Dendritic cell treated with granulocyte-macrophage colony-stimulating factor and Interleukin-4, amounts not matched to agents 40 ng/mL and 50 ng/mL, for 4 days (primary cell): ENCODE data around the gene PRR30.
"Not testable (repeated sequence)": the region's sequence is repeated elsewhere in the genome, so short reads cannot be mapped to it uniquely, and the experiment has no call there.

ENCODE experiments used
- H3K27ac Mint-ChIP-seq: one replicate; pipeline ENCODE4 v1.8.0; 2022; ENCODE audit warnings: mild to moderate bottlenecking, mixed read lengths
- H3K27me3 Mint-ChIP-seq: one replicate; pipeline ENCODE4 v1.8.0; 2022; ENCODE audit warnings: mild to moderate bottlenecking, mixed read lengths
- H3K36me3 Mint-ChIP-seq: one replicate; pipeline ENCODE4 v1.8.0; 2022; ENCODE audit warnings: low read depth, mixed read lengths
- H3K4me1 Mint-ChIP-seq: one replicate; pipeline ENCODE4 v1.8.0; 2022; ENCODE audit warnings: low read depth, mixed read lengths
- H3K4me3 Mint-ChIP-seq: one replicate; pipeline ENCODE4 v1.8.0; 2022; ENCODE audit warnings: mild to moderate bottlenecking, moderate library complexity, mixed read lengths
- H3K9me3 Mint-ChIP-seq: one replicate; pipeline ENCODE4 v1.8.0; 2022; ENCODE audit warnings: mixed read lengths
- intact Hi-C: fragments of 100-400 bp; cut with micrococcal nuclease; formaldehyde crosslinking; loops from one replicate; pipeline ENCODE4 v1.15.0; 2022

Gene PRR30

GRCh38 chr2:27128668-27129571 is 10.3 kb downstream of the PRR30 start:
- Mint-ChIP-seq H3K4me1 (peaks cover 14% of the 10 kb centered on the region), H3K27ac (peak overlapping the region; percentile 9), H3K4me3 (no peak overlapping the region), H3K36me3 (peaks cover 48% of the 10 kb centered on the region), H3K27me3 (no peaks in the 10 kb centered on the region), H3K9me3 (no peaks in the 10 kb centered on the region)
- intact Hi-C loops: no loop called here

GRCh38 chr2:27127883-27128667 is 11.1 kb downstream of the PRR30 start:
- Mint-ChIP-seq H3K4me3 (no peak overlapping the region), H3K9me3 (no peaks in the 10 kb centered on the region), H3K27ac (no peak overlapping the region), H3K36me3 (peaks cover 42% of the 10 kb centered on the region), H3K4me1 (peaks cover 12% of the 10 kb centered on the region), H3K27me3 (no peaks in the 10 kb centered on the region)
- intact Hi-C loops: no loop called here

- Mint-ChIP-seq H3K9me3 (no peaks in the 10 kb centered on the region), H3K4me3 (no peak overlapping the region), H3K4me1 (peaks cover 22% of the 10 kb centered on the region), H3K36me3 (peaks cover 24% of the 10 kb centered on the region), H3K27ac (no peak overlapping the region), H3K27me3 (no peaks in the 10 kb centered on the region)
- intact Hi-C loops: no loop called here
Measured at GRCh38 chr2:27126252-27126710, 12.9 kb downstream of the PRR30 start.

- H3K4me3 Mint-ChIP-seq: no peak overlapping the region
- H3K36me3 Mint-ChIP-seq: peaks cover 12% of the 10 kb centered on the region
- H3K27ac Mint-ChIP-seq: no peak overlapping the region
- H3K27me3 Mint-ChIP-seq: peaks cover 4% of the 10 kb centered on the region
- H3K9me3 Mint-ChIP-seq: no peaks in the 10 kb centered on the region
- peaks cover 22% of the 10 kb centered on the region for H3K4me1 Mint-ChIP-seq
- intact Hi-C loops: no loop called here
Measured at GRCh38 chr2:27125104-27125503, 14.1 kb downstream of the PRR30 start.

GRCh38 chr2:27123302-27124150 is 15.7 kb downstream of the PRR30 start, which contains the start of gene ABHD1:
TSS of gene ABHD1 (plus strand) at chr2:27123815. CDS start at chr2:27123949, 134 bp downstream.
- intact Hi-C loops: loop anchor here (1.0 kb wide), 1 partner anchor 11 kb away; the partner anchor contains the start of gene PREB
- peak within 1 kb of the TSS; percentile 83 for H3K4me3 Mint-ChIP-seq
- peak within 1 kb of the TSS; percentile 88 for H3K27ac Mint-ChIP-seq
- H3K36me3 Mint-ChIP-seq: no peaks in the 10 kb centered on the region
- no peaks in the 10 kb centered on the region for H3K9me3 Mint-ChIP-seq
- H3K4me1 Mint-ChIP-seq: peaks cover 28% of the 10 kb centered on the region
- peaks cover 16% of the 10 kb centered on the region for H3K27me3 Mint-ChIP-seq

GRCh38 chr2:27122791-27123190 is 16.4 kb downstream of the PRR30 start:
- Mint-ChIP-seq H3K4me3 (peak overlapping the region; percentile 83), H3K9me3 (no peaks in the 10 kb centered on the region), H3K4me1 (peaks cover 35% of the 10 kb centered on the region), H3K27ac (peak overlapping the region; percentile 88), H3K36me3 (no peaks in the 10 kb centered on the region), H3K27me3 (peaks cover 24% of the 10 kb centered on the region)
- intact Hi-C loops: loop anchor here (1.0 kb wide), 1 partner anchor 12 kb away; the partner anchor contains the start of gene PREB

- Mint-ChIP-seq H3K4me3 (peak overlapping the region; percentile 2), H3K4me1 (peaks cover 36% of the 10 kb centered on the region), H3K36me3 (no peaks in the 10 kb centered on the region), H3K27me3 (peaks cover 31% of the 10 kb centered on the region), H3K9me3 (no peaks in the 10 kb centered on the region), H3K27ac (peak overlapping the region; percentile 88)
- intact Hi-C loops: no loop called here
Measured at GRCh38 chr2:27121906-27122305, 17.3 kb downstream of the PRR30 start.

GRCh38 chr2:27119330-27119670 is 19.9 kb downstream of the PRR30 start:
- Mint-ChIP-seq H3K4me1 (peaks cover 36% of the 10 kb centered on the region), H3K27me3 (peaks cover 33% of the 10 kb centered on the region)
- H3K4me3 Mint-ChIP-seq, H3K9me3 Mint-ChIP-seq, H3K27ac Mint-ChIP-seq, H3K36me3 Mint-ChIP-seq, intact Hi-C loops: not testable (repeated sequence)

GRCh38 chr2:27118525-27119329 is 20.5 kb downstream of the PRR30 start, which contains the start of gene CGREF1:
TSS of gene CGREF1 (minus strand) at chr2:27119128. CDS start at chr2:27104366, 14,762 bp downstream.
- no peak within 1 kb of the TSS for H3K27ac Mint-ChIP-seq
- H3K27me3 Mint-ChIP-seq: peaks cover 33% of the 10 kb centered on the region
- peaks cover 36% of the 10 kb centered on the region for H3K4me1 Mint-ChIP-seq
- no peaks in the 10 kb centered on the region for H3K9me3 Mint-ChIP-seq
- H3K36me3 Mint-ChIP-seq: no peaks in the 10 kb centered on the region
- peak within 1 kb of the TSS; percentile 60 for H3K4me3 Mint-ChIP-seq
- intact Hi-C loops: no loop called here

GRCh38 chr2:27117995-27118524 is 21.1 kb downstream of the PRR30 start:
- intact Hi-C loops: no loop called here
- Mint-ChIP-seq H3K4me1 (peaks cover 32% of the 10 kb centered on the region), H3K27me3 (peaks cover 33% of the 10 kb centered on the region), H3K9me3 (no peaks in the 10 kb centered on the region), H3K36me3 (no peaks in the 10 kb centered on the region), H3K27ac (no peak overlapping the region), H3K4me3 (no peak overlapping the region)

GRCh38 chr2:27115519-27115918 is 23.7 kb downstream of the PRR30 start:
- Mint-ChIP-seq H3K27me3 (peaks cover 30% of the 10 kb centered on the region), H3K4me1 (peaks cover 15% of the 10 kb centered on the region), H3K4me3 (no peak overlapping the region), H3K9me3 (no peaks in the 10 kb centered on the region), H3K27ac (no peak overlapping the region), H3K36me3 (no peaks in the 10 kb centered on the region)
- intact Hi-C loops: no loop called here

GRCh38 chr2:27111392-27112078 is 27.7 kb downstream of the PRR30 start:
- H3K9me3 Mint-ChIP-seq, H3K27me3 Mint-ChIP-seq, H3K4me3 Mint-ChIP-seq, H3K36me3 Mint-ChIP-seq, H3K4me1 Mint-ChIP-seq, H3K27ac Mint-ChIP-seq: not testable (repeated sequence)
- intact Hi-C loops: loop anchor here (2.0 kb wide), 1 partner anchor 75 kb away; no protein-coding TSS in a partner anchor
